GM12891 (cell line): ENCODE measurements around the gene CAP2.

ENCODE experiments used
- POLR2A ChIP-seq: IDR thresholded peaks from 2 replicates; pipeline ENCODE4 v1.6.1; 2011; ENCODE audit warnings: low read depth, low read length, control low read depth
- POLR2AphosphoS5 ChIP-seq: IDR thresholded peaks from 2 replicates; pipeline ENCODE4 v1.6.1; 2011; ENCODE audit warnings: low read depth, low read length, control low read depth
- TAF1 ChIP-seq: IDR thresholded peaks from 2 replicates; pipeline ENCODE4 v1.6.1; 2011; ENCODE audit warnings: low read depth, low read length, control low read depth

DNA sequence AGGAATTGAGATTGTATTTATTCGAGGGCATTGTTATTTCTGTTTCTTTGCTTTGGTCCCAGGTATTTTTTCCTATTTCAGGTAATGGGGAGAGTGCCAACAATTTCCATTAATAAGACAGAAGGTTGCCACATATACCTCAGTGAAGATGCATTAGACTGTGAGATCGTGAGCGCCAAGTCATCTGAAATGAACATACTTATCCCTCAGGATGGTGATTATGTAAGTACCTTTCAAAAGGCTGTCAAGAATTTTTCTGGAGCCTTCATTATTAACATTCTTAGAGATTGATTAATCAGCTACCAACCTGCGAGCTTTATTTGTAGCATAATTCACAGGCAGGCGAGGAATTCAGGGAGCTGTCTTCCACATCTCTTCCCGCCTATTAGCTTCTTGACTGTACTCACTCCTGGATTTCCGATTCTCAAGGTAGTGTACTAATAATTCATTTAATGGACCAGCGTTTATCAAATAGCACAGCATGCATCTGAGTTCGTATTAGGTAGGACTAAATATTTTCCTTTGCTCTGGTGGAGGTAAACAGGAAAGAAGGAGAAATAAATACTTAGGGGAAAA lies 158.1 kb downstream of the CAP2 start:
- TF ChIP-seq TAF1 (no peak), POLR2AphosphoS5 (no peak), POLR2A (no peak)
